Retina (tissue), 1 donor: ENCODE data around the gene PLEKHA8.

Experiments used
- DNase-seq: peaks from one replicate; pipeline ENCODE4 v3.0.0-alpha.2; 2016

PLEKHA8 gene

GRCh38 chr7:30114536-30115238 is 86.5 kb downstream of the PLEKHA8 start:
- no peak for DNase-seq

GRCh38 chr7:30115709-30116297 is 87.6 kb downstream of the PLEKHA8 start:
- no peak for DNase-seq

- peak; percentile 16 for DNase-seq
These were observed 88.6 kb downstream of the PLEKHA8 start for GRCh38 chr7:30116771-30117170.

GRCh38 chr7:30117896-30118295 is 89.7 kb downstream of the PLEKHA8 start:
- DNase-seq: no peak

GRCh38 chr7:30119890-30120577 is 91.8 kb downstream of the PLEKHA8 start:
- no peak for DNase-seq

- DNase-seq: no peak
These were observed 105.8 kb downstream of the PLEKHA8 start for GRCh38 chr7:30133736-30134610.

GRCh38 chr7:30134611-30135300 is 106.5 kb downstream of the PLEKHA8 start, which contains the start of gene MTURN:
MTURN (plus strand) TSS chr7:30134986; CDS start chr7:30135137, 151 bp downstream.
- peak; percentile 90 for DNase-seq

GRCh38 chr7:30135301-30136116 is 107.3 kb downstream of the PLEKHA8 start:
- DNase-seq: peak; percentile 89

GRCh38 chr7:30136117-30136731 is 108.0 kb downstream of the PLEKHA8 start:
- no peak for DNase-seq

GRCh38 chr7:30136743-30137485 is 108.7 kb downstream of the PLEKHA8 start:
- no peak for DNase-seq

GRCh38 chr7:30139836-30140384 is 111.7 kb downstream of the PLEKHA8 start:
- DNase-seq: no peak

GRCh38 chr7:30140456-30140855 is 112.2 kb downstream of the PLEKHA8 start:
- DNase-seq: no peak

GRCh38 chr7:30142710-30143109 is 114.5 kb downstream of the PLEKHA8 start:
- DNase-seq: no peak

- DNase-seq: no peak
These were observed 115.6 kb downstream of the PLEKHA8 start for GRCh38 chr7:30143748-30144251.

- DNase-seq: no peak
These were observed 116.6 kb downstream of the PLEKHA8 start for GRCh38 chr7:30144657-30145306.

GRCh38 chr7:30145426-30145970 is 117.3 kb downstream of the PLEKHA8 start:
- DNase-seq: no peak

GRCh38 chr7:30146127-30146612 is 118.0 kb downstream of the PLEKHA8 start:
- peak; percentile 66 for DNase-seq

GRCh38 chr7:30147223-30147622 is 119.0 kb downstream of the PLEKHA8 start:
- DNase-seq: no peak

- no peak for DNase-seq
These were observed 119.6 kb downstream of the PLEKHA8 start for GRCh38 chr7:30147785-30148184.
